Heart right ventricle (tissue), 16 donors: ENCODE results near the gene TRPM3. TPM values are rescaled to one million over a fixed set of nuclear protein-coding genes. Genes with fewer than 3 reads are reported as not detected.

Source experiments
- ATAC-seq, 8 donors: fragments of 200-7000 bp; cut with Tn5 transposase; one replicate each; pipeline ENCODE4 v1.9.1; 2020; ENCODE audit warnings: mild to moderate bottlenecking in 8 of 8, moderate library complexity in 8 of 8, moderate number of reproducible peaks in 1 of 8
- DNase-seq, 2 donors: peaks; one replicate each; pipeline ENCODE4 v3.0.0-alpha.2; 2020
- H3K27ac ChIP-seq, 10 donors: fragments of 200-600 bp; sonication (generic) in 2 of 10; one replicate each; pipeline versions ENCODE4 v1.5.0 to v1.8.0; 2020 to 2022; ENCODE audit warnings: mild to moderate bottlenecking in 3 of 10
- H3K27me3 ChIP-seq, 7 donors: fragments of 200-600 bp; one replicate each; pipeline ENCODE4 v1.8.0; 2021 to 2022; ENCODE audit warnings: mild to moderate bottlenecking in 2 of 7
- H3K36me3 ChIP-seq, 9 donors: fragments of 200-600 bp; sonication (generic) in 1 of 9; one replicate each; pipeline versions ENCODE4 v1.5.0 to v1.8.0; 2020 to 2022; ENCODE audit warnings: mild to moderate bottlenecking in 2 of 9
- H3K4me1 ChIP-seq, 9 donors: fragments of 200-600 bp; sonication (generic) in 1 of 9; one replicate each; pipeline versions ENCODE4 v1.5.0 to v1.8.0; 2020 to 2022; ENCODE audit warnings: mild to moderate bottlenecking in 4 of 9
- H3K4me3 ChIP-seq, 10 donors: fragments of 200-600 bp; sonication (generic) in 2 of 10; one replicate each; pipeline versions ENCODE4 v1.5.0 to v1.8.0; 2020 to 2022; ENCODE audit warnings: mild to moderate bottlenecking in 7 of 10, moderate library complexity in 2 of 10
- H3K9me3 ChIP-seq, 11 donors: fragments of 200-600 bp in 10 of 11; sonication (generic) in 2 of 11; one replicate each; pipeline versions ENCODE4 v1.5.0 to v1.8.0; 2013 to 2022; ENCODE audit warnings: mild to moderate bottlenecking in 2 of 11, control low read depth in 1 of 11, moderate library complexity in 1 of 11
- WGBS, 2 donors: extraction: QIAGEN DNeasy Blood & Tissue Kit; methylation state at CpG; one replicate each; pipeline ENCODE4 v1.1.7; 2013; ENCODE audit warnings: inconsistent platforms in 1 of 2; 5-methylcytosine and 5-hydroxymethylcytosine counted together
- intact Hi-C, 10 donors: fragments of 100-400 bp; cut with DNase I; formaldehyde crosslinking; loops; one replicate each; pipeline versions ENCODE4 v1.11.1 to v1.14.2; 2022
- polyA plus RNA-seq, 2 donors: library from polyadenylated mRNA; stranded (reverse); fragments of 200-250 nt; gene quantifications; one replicate each; pipeline ENCODE4 v1.2.3, GENCODE V29; 2013
- total RNA-seq, 10 donors: library from RNA; stranded (reverse); fragmentation: NEBNext Ultra II Directional in 3 of 10; extraction: Animal tissue kit (Norgen Biotek cat#: 25700) in 3 of 10; gene quantifications; one replicate each; pipeline versions ENCODE4 v1.2.1 to v1.2.4, GENCODE V29; 2021 to 2023
- TF ChIP-seq, protein P1 (sequence below), 9 donors: fragments of 200-600 bp; sonication (generic) in 2 of 9; IDR thresholded peaks; one replicate each; pipeline versions ENCODE4 v1.5.0 to v1.8.0; 2021 to 2022; ENCODE audit warnings: antibody characterized with exemption in 9 of 9, mild to moderate bottlenecking in 5 of 9, moderate library complexity in 1 of 9
- donor health status: Arrhythmogenic right ventricular cardiomyopathy.
- donor health status: ischemic (EF 13 %, LVEDD 7.1; RV severe dilation, severe dysfunction).
- donor health status: healthy with polysubstance abuse.
- donor health status: DM: no; HTN: yes; CAD: no.
- donor health status: DM: no; HTN: no; CAD: no.
- donor health status: ischemic (EF 25% LVEDD 6.9; RV normal size, moderate dysfunction).
- donor health status: ischemic (EF 25% LVEDD 5.7; RV mildly dilated, moderate dysfunction).
- donor health status: healthy.
- donor health status: DM: yes; HTN: yes; CAD: no.
- donor health status: Ischemic cardiomyopathy.
- donor health status: ischemic (EF 35%, LVEDD 5.7; RV mildly dilated, moderate dysfunction).
- donor health status: nonischemic (EF 11% LVEDD 7.7; RV severe dilation, severe dysfunction).
- donor health status: DM: yes; HTN: yes; CAD: no.
- donor health status: PGD.
- donor health status: ischemic (EF 29% LVEDD 5.4; RV normal size, mild dysfunction).
- donor health status: nonischemic (EF 23%, LVEDD 6.1; RV moderate dilation, normal function).

TRPM3 gene
- total and polyA plus RNA-seq, 12 donors, result 0.05 to 1.3 (median 0.16) TPM; not detected in 1

DNA sequence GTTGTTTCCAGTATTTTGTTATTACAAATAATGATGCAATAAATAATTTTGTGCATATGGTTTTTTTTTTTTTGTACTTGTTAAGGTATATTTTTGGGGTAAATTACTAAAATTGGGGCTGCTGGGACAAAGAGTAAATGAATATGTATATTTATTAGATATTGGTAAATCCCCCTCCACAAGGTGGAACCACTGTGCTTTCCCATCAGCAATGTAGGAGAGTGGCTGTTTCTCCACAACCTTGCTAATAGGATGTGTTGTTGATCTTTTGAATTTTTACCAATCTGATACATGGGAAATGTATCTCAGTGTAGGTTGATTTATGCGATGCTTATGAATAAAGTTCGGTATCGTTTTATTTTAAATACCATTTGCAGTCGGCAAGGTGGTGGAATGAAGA, 118.1 kb downstream of the TRPM3 start:
- TF ChIP-seq, protein P1, sequence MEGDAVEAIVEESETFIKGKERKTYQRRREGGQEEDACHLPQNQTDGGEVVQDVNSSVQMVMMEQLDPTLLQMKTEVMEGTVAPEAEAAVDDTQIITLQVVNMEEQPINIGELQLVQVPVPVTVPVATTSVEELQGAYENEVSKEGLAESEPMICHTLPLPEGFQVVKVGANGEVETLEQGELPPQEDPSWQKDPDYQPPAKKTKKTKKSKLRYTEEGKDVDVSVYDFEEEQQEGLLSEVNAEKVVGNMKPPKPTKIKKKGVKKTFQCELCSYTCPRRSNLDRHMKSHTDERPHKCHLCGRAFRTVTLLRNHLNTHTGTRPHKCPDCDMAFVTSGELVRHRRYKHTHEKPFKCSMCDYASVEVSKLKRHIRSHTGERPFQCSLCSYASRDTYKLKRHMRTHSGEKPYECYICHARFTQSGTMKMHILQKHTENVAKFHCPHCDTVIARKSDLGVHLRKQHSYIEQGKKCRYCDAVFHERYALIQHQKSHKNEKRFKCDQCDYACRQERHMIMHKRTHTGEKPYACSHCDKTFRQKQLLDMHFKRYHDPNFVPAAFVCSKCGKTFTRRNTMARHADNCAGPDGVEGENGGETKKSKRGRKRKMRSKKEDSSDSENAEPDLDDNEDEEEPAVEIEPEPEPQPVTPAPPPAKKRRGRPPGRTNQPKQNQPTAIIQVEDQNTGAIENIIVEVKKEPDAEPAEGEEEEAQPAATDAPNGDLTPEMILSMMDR (IDR thresholded peaks at IDR 0.05), result no peak
- no peak overlapping the region for H3K27ac ChIP-seq
- H3K27me3 ChIP-seq, result no peaks in the 10 kb centered on the region
- no peak overlapping the region for H3K4me3 ChIP-seq
- H3K9me3 ChIP-seq, result peaks cover 0 to 28% (median 19%) of the 10 kb centered on the region in 11 donors
- no peak for DNase-seq
- no peaks in the 10 kb centered on the region for H3K36me3 ChIP-seq
- H3K4me1 ChIP-seq, result no peaks in the 10 kb centered on the region
- WGBS, 2 donors, result 98 to 99% methylated on average over 4 of the region's 4 CpGs
- intact Hi-C loops, result loop anchor here in 5 of 10 donors (5.0 to 10.0 kb wide), 3 partner anchors 76 to 361 kb away; no protein-coding TSS in a partner anchor
- ATAC-seq, result no peak

DNA sequence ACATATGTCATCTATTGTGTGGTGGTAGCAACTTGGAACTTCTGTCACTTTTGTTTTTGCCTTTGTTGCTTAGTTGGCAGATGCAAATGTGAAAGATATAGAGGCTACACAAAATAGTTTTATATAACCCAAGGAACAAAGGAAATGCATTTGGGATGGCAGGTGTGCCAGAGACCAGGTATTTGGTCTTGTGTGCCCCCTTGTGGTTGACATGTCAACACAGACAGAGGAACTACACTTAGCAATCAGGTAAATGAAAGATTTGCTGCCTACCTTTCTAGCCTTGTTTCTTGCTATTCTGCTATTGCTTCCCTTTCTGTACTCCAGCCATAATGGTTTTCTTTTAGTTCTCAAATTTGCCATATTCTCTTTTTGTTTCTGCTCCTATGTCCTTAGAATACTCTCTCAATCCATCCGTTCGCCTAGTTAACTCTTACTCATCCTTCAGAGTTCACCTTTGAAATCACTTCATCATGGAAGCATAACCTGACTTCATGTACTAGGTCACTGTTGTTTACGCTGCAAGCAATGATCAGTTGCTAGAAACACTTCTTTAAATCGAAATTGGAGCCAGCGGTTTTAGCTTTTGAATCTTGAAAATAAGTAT, 119.5 kb downstream of the TRPM3 start:
- no peaks in the 10 kb centered on the region for H3K4me1 ChIP-seq
- WGBS, 2 donors, result 63 to 81% methylated on average over 5 of the region's 5 CpGs
- DNase-seq, result peak in 1 of 2 donors; percentile 10
- no peaks in the 10 kb centered on the region for H3K36me3 ChIP-seq
- no peaks in the 10 kb centered on the region for H3K27me3 ChIP-seq
- peaks cover 0 to 28% (median 19%) of the 10 kb centered on the region in 11 donors for H3K9me3 ChIP-seq
- intact Hi-C loops, result loop anchor here in 6 of 10 donors (1.0 to 10.0 kb wide), 4 partner anchors 75 to 362 kb away; no protein-coding TSS in a partner anchor
- no peak overlapping the region for H3K4me3 ChIP-seq
- H3K27ac ChIP-seq, result no peak overlapping the region
- TF ChIP-seq, protein P1 (IDR thresholded peaks at IDR 0.05), result peak in 8 of 9 donors; percentile 24 to 58 (median 42)
- no peak for ATAC-seq

DNA sequence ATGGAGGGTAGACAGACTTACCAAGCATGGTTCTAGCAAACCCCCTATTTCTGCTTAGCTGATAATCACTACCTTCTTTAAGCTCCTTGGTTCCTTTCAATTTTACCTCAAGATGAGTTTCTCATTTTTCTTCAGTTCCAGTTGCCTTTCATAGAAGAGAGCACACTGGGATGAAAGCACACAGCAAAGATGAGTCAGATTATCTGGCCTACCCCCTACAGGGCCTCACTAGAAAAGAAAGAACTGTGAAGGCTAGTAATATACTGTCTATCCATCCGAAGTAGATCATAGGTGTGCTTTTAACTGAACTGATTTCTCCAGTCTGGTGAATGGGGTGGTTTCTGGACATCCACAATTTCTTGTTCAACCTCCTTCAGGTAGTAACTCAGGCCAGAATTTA, 122.5 kb downstream of the TRPM3 start:
- Histone ChIP-seq H3K27me3 (no peaks in the 10 kb centered on the region), H3K4me3 (no peak overlapping the region), H3K36me3 (no peaks in the 10 kb centered on the region), H3K4me1 (no peaks in the 10 kb centered on the region), H3K27ac (no peak overlapping the region), H3K9me3 (peaks cover 0 to 3% (median 0%) of the 10 kb centered on the region in 11 donors)
- ATAC-seq (no peak), DNase-seq (no peak)
- TF ChIP-seq, protein P1 (IDR thresholded peaks at IDR 0.05), result no peak
- intact Hi-C loops, result loop anchor here in 1 of 10 donors (10.0 kb wide), 1 partner anchor 354 kb away; no protein-coding TSS in a partner anchor
- WGBS, 2 donors, result 72 to 76% methylated on average over 1 of the region's 1 CpG

DNA sequence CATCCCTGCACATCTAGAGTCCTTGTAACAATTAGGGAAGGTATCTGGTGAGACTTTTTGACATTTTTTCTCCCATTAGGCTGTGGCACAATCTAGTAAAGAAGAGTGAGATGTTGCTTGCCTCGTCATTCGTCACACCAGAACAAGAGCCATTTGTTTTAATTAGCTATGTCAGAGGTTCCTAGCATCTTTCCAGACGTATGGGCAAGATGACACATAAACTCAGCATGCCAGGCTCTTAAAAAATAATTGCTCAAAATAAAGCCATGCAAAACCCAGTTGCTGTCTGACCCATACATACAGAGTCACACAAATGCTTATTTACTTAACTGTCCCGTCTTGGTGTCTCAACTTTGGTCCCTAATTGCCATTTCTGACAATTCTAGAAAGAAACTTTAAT, 125.9 kb downstream of the TRPM3 start:
- Histone ChIP-seq H3K4me3 (no peak overlapping the region), H3K27me3 (no peaks in the 10 kb centered on the region), H3K27ac (no peak overlapping the region), H3K36me3 (no peaks in the 10 kb centered on the region), H3K9me3 (no peaks in the 10 kb centered on the region), H3K4me1 (no peaks in the 10 kb centered on the region)
- 61 to 64% methylated on average over 4 of the region's 4 CpGs for WGBS, 2 donors
- ATAC-seq (no peak), DNase-seq (no peak)
- intact Hi-C loops, result loop anchor here in 1 of 10 donors (10.0 kb wide), 1 partner anchor 351 kb away; no protein-coding TSS in a partner anchor
- TF ChIP-seq, protein P1 (IDR thresholded peaks at IDR 0.05), result no peak
